OCI-LY7 (cell line): ENCODE results near the gene SDF2.

Experiments used
- CTCF ChIP-seq: fragments of 200-600 bp; sonication (generic); conservative IDR thresholded peaks from 2 replicates; pipeline ENCODE4 v1.5.1; 2014; ENCODE audit warnings: mild to moderate bottlenecking, antibody characterized with exemption, low read length, moderate library complexity, mixed read lengths
- EZH2phosphoT487 ChIP-seq: fragments of 200-600 bp; sonication (generic); IDR thresholded peaks from 2 replicates; pipeline ENCODE4 v1.6.1; 2018; ENCODE audit warnings: low read depth, borderline replicate concordance, mild to moderate bottlenecking, mixed run types, antibody characterized with exemption, low read length, moderate library complexity, mixed read lengths

- TF ChIP-seq CTCF (no peak), EZH2phosphoT487 (no peak)
Measured at GRCh38 chr17:28705728-28706334, 44.1 kb upstream of the SDF2 start.
